Measurements from ENCODE around the gene FLYWCH1.
A peak's percentile ranks its signal among the peaks of the same experiment; 100 is the strongest.

The FLYWCH1 gene

GRCh38 chr16:2952679-2953078 is 40.9 kb downstream of the FLYWCH1 start:
- no peak for DNase-seq (ENCODE audit: low spot score)
- FAIRE-seq, result no peak

- FAIRE-seq, result no peak
- no peak for DNase-seq (ENCODE audit: low spot score)
Observed at GRCh38 chr16:2953706-2954627, 42.2 kb downstream of the FLYWCH1 start.

DNA sequence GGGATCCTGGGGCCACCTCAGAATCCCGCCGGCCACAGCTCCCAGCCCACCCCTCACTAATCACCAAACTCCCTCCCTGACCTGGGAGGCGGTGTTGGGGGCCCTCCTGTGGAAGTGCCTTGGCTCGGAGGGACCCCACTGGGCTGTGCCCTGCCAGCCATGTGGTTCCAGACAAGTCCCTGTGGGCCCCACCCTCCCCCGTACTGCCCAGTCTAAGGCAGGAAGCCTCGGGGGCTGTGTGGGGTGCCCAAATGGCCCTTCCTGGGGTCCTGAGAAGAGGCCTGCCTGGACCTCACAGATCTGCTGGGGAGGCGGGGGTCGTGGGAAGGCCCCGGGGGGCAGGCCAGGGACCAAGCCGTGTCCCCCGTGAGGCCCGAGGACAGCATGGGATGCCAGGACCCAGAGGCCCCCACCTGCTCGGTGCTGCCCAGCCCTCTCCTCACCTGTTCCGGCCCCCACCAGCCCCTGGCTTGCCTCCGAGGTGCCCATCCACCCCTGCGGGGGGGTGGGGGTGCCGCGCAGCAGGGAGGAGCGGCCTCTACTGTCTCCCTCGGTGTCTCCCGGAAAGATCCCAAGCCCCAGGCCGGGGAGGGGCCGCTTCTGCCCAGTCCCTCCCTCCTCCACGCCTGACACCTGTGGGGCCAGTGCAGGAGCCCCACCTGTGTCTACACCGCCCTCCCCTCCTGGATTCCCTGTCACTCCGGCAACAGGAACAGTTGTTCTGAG is 43.1 kb downstream of the FLYWCH1 start:
- DNase-seq (ENCODE audit: low spot score), result no peak

GRCh38 chr16:2955438-2955778 is 43.7 kb downstream of the FLYWCH1 start:
- DNase-seq (ENCODE audit: low spot score) (no peak), FAIRE-seq (no peak)

More for the DNA sequence above, 43.1 kb downstream of the FLYWCH1 start:
- no peak for FAIRE-seq

DNA sequence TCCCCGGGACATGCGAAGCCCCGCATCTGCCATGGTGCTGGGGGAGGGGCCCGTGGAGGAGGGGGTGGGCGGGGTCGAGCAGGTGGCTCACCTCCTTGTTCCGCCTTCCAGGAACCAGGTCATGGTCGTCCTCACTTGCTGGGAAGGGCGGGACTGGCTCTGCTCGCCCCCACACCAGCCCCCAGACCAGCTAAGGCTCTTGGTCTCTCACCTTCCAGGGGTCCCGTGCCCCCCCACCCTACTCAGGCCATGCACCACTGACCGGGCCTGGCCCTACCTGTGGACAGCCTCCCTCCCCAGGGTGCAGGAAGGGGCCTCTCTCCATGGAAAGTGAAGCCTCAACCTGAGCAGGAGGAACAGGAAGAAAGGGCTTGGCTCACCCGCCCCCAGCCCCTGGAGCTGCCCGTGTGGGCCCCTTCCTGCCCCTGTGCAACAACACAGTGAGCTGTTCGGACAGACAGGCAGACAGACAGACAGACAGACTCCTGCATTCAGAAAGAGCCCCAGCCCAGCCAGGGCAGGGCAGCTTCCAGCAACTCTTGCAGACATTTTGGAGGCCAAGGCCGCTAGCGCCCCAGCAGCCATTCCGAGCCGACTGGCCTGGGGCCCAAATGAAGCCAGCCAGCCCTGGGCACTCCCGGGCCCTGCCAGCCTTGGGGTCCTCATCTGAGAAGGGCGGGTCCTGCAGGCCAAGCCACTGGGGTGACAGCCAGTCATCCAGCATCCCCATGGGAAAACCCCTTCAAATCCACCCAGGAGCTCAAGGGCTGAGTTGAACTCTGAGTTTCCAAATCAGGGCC is 44.2 kb downstream of the FLYWCH1 start:
- DNase-seq (ENCODE audit: low spot score), result no peak

DNA sequence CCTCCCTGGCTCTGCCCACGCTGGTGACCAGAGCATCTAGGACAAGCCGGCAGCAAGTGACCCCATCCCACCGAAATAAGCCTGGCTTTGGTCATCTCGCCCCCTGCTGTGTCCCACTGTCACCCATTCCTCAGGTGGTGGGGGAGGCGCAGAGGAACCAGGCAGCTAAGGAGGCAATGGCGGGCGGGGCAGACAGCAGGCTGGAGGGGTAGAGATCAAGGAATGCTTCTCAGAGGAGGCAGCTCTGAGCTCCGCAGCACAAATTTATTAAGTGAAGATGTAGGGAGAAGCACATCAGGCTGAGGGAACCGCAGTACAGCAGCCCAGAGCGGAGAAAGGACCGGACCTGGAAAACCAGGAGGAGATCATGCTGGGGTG is 44.8 kb downstream of the FLYWCH1 start:
- FAIRE-seq (no peak), DNase-seq (ENCODE audit: low spot score) (no peak)

More for the DNA sequence above, 44.2 kb downstream of the FLYWCH1 start:
- no peak for FAIRE-seq

DNA sequence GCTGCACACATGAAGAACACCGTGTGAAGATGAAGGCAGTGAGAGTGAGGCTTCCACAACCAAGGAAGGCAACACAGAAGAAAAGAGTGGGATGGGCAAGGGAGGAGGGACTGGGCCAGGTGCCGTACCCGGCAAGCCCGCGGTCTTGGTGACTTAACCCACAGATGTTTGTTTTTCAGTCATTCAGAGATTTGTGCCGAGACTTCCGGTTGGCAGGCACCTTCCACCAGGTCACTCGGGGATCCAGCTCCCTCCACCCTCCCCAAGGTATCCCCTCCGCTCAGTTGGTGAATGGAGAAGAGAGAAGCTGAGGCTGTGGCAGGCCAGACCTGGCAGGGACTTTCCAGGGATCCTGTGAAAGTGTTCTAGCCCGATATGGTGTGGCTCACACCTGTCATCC is 47.5 kb downstream of the FLYWCH1 start:
- no peak for FAIRE-seq

GRCh38 chr16:2960183-2961010 is 48.7 kb downstream of the FLYWCH1 start:
- no peak for FAIRE-seq

More for the DNA sequence above, 47.5 kb downstream of the FLYWCH1 start:
- DNase-seq (ENCODE audit: low spot score), result no peak

DNA sequence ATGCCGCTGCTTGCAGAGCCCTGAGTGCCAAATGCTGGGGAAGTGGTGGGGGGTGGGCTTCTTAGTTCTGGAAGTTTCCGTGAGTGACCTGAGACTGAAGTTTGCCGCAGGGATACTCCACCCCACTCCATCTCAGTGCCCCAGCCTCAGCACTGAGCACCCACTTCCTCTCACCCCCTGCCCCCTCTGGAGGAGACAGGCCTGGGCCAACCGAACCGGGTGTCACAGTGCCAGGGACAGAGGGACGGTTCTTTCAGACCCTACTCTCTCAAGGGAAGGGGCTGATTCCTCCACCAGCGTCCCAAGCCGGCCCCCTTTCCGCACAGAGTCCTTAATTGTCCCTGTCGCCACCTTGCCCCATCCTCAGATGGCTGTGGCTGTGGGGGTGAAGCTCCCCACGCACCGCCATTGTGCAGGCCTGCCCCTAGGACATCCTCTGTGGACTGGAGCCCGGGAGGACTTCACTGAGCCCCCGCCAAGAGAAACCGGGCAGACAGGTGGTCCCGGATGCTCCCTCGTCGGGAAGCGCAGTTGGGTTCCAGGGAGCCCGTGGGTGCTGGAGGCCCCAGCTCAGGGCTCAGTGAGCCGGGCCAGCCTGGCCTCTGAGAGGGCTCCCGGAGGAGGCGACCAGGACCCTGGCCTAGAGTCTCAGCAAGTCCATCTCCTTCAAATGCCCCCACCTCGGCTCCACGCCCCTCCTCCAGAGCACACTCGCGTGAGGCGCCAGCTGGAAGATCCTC is 50.8 kb downstream of the FLYWCH1 start:
- FAIRE-seq, result no peak
- no peak for DNase-seq (ENCODE audit: low spot score)

More at GRCh38 chr16:2960183-2961010, 48.7 kb downstream of the FLYWCH1 start:
- no peak for DNase-seq (ENCODE audit: low spot score)

- no peak for DNase-seq (ENCODE audit: low spot score)
Observed at GRCh38 chr16:2963074-2963722, 51.5 kb downstream of the FLYWCH1 start.

DNA sequence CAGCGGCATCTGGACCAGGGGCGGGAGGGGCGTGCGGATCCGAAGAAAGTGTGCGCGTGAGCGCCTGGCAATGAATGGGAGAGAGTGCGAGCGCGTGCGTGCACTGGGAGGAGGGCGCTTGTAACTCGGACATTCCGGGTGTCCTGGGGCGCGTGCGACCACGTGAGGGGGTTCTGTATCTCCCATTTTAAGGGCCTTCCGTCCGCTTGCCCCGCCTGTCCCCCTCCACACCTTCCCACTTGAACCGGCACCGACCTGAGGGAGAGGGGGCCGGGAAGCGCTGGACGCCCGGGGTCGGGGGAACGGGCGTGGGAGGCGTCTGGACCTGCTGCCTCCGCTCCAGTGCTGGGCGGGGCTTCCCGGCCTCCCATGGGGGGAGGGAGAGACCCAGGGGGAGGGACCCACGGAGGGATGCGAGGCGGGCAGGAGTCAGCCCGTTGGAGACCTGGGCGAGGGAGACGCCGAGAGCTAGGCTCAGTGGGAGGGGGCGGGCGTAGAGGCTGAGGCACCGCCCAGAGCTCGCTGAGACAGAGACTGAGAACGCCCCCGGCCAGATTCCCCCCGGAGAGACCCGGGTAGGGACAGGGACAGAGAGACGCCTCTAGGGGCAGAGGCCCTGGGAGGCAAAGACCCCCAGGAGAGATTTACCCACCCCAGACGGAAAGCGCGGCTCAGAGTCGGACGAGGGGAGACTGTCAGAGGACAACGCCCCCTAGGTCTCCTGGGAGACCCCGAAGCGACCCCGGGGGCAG is 52.2 kb downstream of the FLYWCH1 start, which contains the start of gene KREMEN2:
Gene KREMEN2 (plus strand): TSS at position 553 of the 752 bp plus-strand sequence. CDS start 246 bp downstream, outside the sequence.
- DNase-seq (ENCODE audit: low spot score) (peak; percentile 53), FAIRE-seq (no peak)

More at GRCh38 chr16:2963074-2963722, 51.5 kb downstream of the FLYWCH1 start:
- no peak for FAIRE-seq

DNA sequence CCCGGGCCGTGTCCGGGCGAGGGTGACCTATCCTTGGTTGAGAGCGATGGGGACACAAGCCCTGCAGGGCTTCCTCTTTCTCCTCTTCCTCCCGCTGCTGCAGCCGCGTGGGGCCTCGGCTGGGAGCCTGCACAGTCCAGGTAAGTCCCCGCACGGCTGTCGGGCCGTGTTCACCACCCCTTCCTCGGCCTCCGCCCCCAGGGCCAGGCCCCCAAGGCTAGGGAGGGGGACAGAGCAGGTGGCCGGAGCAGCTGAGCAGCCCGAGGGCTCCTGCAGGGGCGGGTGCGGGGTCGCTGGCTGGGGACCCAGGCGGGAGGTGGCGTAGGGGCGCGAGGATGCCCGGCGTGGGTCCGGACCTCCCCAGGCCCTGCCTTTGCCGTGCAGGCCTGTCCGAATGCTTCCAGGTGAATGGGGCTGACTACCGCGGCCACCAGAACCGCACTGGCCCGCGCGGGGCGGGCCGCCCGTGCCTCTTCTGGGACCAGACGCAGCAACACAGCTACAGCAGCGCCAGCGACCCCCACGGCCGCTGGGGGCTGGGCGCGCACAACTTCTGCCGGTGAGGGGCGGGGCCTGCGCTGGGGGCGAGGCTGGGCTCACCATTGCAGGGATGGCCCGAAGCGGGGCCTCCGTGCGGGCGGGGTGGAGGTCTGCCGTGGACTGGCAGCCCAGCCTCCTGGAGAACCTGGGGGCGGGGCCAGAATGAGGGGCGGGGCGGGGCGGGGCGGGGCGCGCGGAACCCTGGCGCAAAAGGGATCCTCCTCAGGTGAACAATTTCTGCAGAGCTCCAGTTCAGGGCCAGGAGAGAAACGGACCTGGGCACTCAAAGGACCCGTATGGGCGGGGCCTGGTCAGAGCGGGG is 53.0 kb downstream of the FLYWCH1 start:
- DNase-seq (ENCODE audit: low spot score) (peak; percentile 36), FAIRE-seq (no peak)

DNA sequence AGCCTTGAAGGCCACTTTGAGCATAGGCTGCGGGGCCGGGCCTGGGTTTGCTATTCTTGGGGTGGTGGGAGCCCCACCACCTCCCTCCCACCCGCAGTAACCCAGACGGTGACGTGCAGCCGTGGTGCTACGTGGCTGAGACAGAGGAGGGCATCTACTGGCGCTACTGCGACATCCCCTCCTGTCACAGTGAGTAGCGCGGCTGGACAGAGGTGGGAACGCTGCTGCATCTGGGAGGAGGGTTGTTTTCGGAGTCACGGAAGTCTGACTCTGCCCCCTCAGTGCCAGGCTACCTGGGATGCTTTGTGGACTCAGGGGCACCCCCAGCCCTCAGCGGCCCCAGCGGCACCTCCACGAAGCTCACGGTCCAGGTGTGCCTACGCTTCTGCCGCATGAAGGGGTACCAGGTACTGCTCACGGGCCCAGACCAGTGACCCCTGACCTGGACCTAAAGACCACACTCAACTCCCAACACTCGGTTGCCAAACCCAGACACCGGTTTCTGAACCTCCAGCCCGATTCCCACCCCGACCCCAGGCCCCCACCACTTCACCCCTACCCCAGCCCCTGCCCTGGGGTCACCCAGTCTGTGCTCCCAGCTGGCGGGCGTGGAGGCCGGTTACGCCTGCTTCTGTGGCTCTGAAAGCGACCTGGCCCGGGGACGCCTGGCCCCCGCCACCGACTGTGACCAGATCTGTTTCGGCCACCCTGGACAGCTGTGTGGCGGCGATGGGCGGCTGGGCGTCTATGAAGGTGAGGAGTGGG is 54.5 kb downstream of the FLYWCH1 start:
- DNase-seq (ENCODE audit: low spot score) (no peak), FAIRE-seq (no peak)

- no peak for DNase-seq (ENCODE audit: low spot score)
- FAIRE-seq, result no peak
Observed at GRCh38 chr16:2966808-2967191, 55.1 kb downstream of the FLYWCH1 start.

DNA sequence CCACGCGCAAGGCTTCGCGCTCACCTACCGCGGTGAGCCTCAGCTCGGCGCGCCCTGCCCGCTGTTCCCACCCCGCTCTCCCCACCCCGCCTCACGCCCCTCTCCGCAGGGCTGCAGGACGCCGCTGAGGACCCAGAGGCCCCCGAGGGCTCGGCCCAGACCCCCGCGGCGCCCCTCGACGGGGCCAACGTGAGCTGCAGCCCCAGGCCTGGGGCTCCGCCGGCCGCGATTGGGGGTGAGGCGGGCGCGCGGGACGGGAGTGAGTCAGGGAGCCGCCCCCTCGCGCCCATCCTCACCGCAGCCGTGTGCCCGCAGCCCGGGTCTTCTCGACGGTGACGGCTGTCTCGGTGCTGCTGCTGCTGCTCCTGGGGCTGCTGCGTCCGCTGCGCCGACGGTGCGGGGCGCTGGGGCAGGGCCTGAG is 55.5 kb downstream of the FLYWCH1 start:
- FAIRE-seq (no peak), DNase-seq (ENCODE audit: low spot score) (no peak)

GRCh38 chr16:2967721-2968161 is 56.0 kb downstream of the FLYWCH1 start:
- FAIRE-seq (no peak), DNase-seq (ENCODE audit: low spot score) (no peak)

- FAIRE-seq (no peak), DNase-seq (ENCODE audit: low spot score) (no peak)
Observed at GRCh38 chr16:2968368-2968737, 56.6 kb downstream of the FLYWCH1 start.

All from RCC 7860 (cell line).